H9 (cell line): Measurements from ENCODE around the gene NR1H2. TPM values are rescaled to one million over a fixed set of nuclear protein-coding genes. Genes with fewer than 3 reads are reported as not detected.

Source experiments
- DNase-seq: peaks from one replicate; pipeline ENCODE4 v3.0.0-alpha.2; 2017
- H2AFZ ChIP-seq: one replicate; pipeline ENCODE4 v1.6.1; 2013; ENCODE audit warnings: mild to moderate bottlenecking, low read length, control low read depth, moderate library complexity
- H2AK5ac ChIP-seq: 2 replicates; pipeline ENCODE4 v1.6.1; 2013; ENCODE audit warnings: low read length, control low read depth, mixed read lengths; ENCODE audit not compliant: insufficient read length
- H2BK120ac ChIP-seq: one replicate; pipeline ENCODE4 v1.6.1; 2013; ENCODE audit warnings: low read depth, mild to moderate bottlenecking, low read length, control low read depth, inconsistent platforms; ENCODE audit not compliant: poor library complexity, severe bottlenecking
- H2BK12ac ChIP-seq: 2 replicates; pipeline ENCODE4 v1.6.1; 2013; ENCODE audit warnings: low read length, control low read depth, mixed read lengths, low read depth; ENCODE audit not compliant: insufficient read length
- H2BK15ac ChIP-seq: 2 replicates; pipeline ENCODE4 v1.6.1; 2013; ENCODE audit warnings: low read depth, low read length, control low read depth
- H2BK20ac ChIP-seq: one replicate; pipeline ENCODE4 v1.6.1; 2013; ENCODE audit warnings: low read depth, mild to moderate bottlenecking, low read length, control low read depth, inconsistent platforms; ENCODE audit not compliant: poor library complexity, severe bottlenecking
- H2BK5ac ChIP-seq: 2 replicates; pipeline ENCODE4 v1.6.1; 2013; ENCODE audit warnings: low read length, control low read depth, mixed read lengths; ENCODE audit not compliant: insufficient read length
- H3K14ac ChIP-seq: 2 replicates; pipeline ENCODE4 v1.6.1; 2013; ENCODE audit warnings: low read length, control low read depth; ENCODE audit not compliant: insufficient read depth
- H3K18ac ChIP-seq: 2 replicates; pipeline ENCODE4 v1.6.1; 2013; ENCODE audit warnings: low read depth, mild to moderate bottlenecking, mixed read lengths, low read length, control low read depth; ENCODE audit not compliant: insufficient read length
- H3K23ac ChIP-seq: 2 replicates; pipeline ENCODE4 v1.6.1; 2013; ENCODE audit warnings: low read length, control low read depth, mixed read lengths, low read depth; ENCODE audit not compliant: insufficient read length
- H3K23me2 ChIP-seq: 2 replicates; pipeline ENCODE4 v1.6.1; 2013; ENCODE audit warnings: low read depth, mild to moderate bottlenecking, mixed read lengths, low read length, control low read depth; ENCODE audit not compliant: insufficient read length, poor library complexity, severe bottlenecking
- H3K27ac ChIP-seq: 2 replicates; pipeline ENCODE4 v1.5.1; 2013; ENCODE audit warnings: low read length, control low read depth, mixed read lengths, low read depth; ENCODE audit not compliant: insufficient read length
- H3K27me3 ChIP-seq: 2 replicates; pipeline ENCODE4 v1.6.1; 2013; ENCODE audit warnings: low read length, control low read depth, inconsistent platforms; ENCODE audit not compliant: insufficient read depth
- H3K4ac ChIP-seq: 2 replicates; pipeline ENCODE4 v1.6.1; 2013; ENCODE audit warnings: low read depth, mild to moderate bottlenecking, control low read depth, inconsistent platforms, low read length, moderate library complexity
- H3K4me1 ChIP-seq: 2 replicates; pipeline ENCODE4 v1.6.1; 2013; ENCODE audit warnings: low read length, control low read depth, inconsistent platforms; ENCODE audit not compliant: insufficient read depth
- H3K4me2 ChIP-seq: 2 replicates; pipeline ENCODE4 v1.6.1; 2013; ENCODE audit warnings: low read length, control low read depth, mixed read lengths; ENCODE audit not compliant: insufficient read length, insufficient read depth
- H3K56ac ChIP-seq: 2 replicates; pipeline ENCODE4 v1.6.1; 2013; ENCODE audit warnings: low read depth, mild to moderate bottlenecking, mixed read lengths, low read length, control low read depth; ENCODE audit not compliant: insufficient read length
- H3K79me1 ChIP-seq: 2 replicates; pipeline ENCODE4 v1.6.1; 2013; ENCODE audit warnings: low read depth, mild to moderate bottlenecking, moderate library complexity, low read length, control low read depth, inconsistent platforms; ENCODE audit not compliant: insufficient read depth, poor library complexity, severe bottlenecking
- H3K79me2 ChIP-seq: 2 replicates; pipeline ENCODE4 v1.6.1; 2013; ENCODE audit warnings: low read length, control low read depth, inconsistent platforms; ENCODE audit not compliant: insufficient read depth
- H3K9ac ChIP-seq: 2 replicates; pipeline ENCODE4 v1.6.1; 2013; ENCODE audit warnings: low read length, control low read depth, mixed read lengths; ENCODE audit not compliant: insufficient read length; ENCODE audit errors: extremely low read depth
- H3K9me3 ChIP-seq: one replicate; pipeline ENCODE4 v1.6.1; 2013; ENCODE audit warnings: low read depth, low read length, inconsistent platforms; ENCODE audit not compliant: control insufficient read depth
- H3T11ph ChIP-seq: one replicate; pipeline ENCODE4 v1.6.1; 2013; ENCODE audit warnings: mild to moderate bottlenecking, low read length, control low read depth, inconsistent platforms
- H4K20me1 ChIP-seq: one replicate; pipeline ENCODE4 v1.6.1; 2013; ENCODE audit not compliant: control insufficient read depth, insufficient read length, insufficient read depth
- H4K5ac ChIP-seq: 2 replicates; pipeline ENCODE4 v1.6.1; 2013; ENCODE audit warnings: low read depth, mild to moderate bottlenecking, mixed read lengths, low read length, control low read depth; ENCODE audit not compliant: insufficient read length
- H4K8ac ChIP-seq: replicated peaks from 2 replicates; pipeline ENCODE4 v1.6.1; 2013; ENCODE audit warnings: low read length, control low read depth, mixed read lengths, low read depth; ENCODE audit not compliant: insufficient read length
- H4K91ac ChIP-seq: 2 replicates; pipeline ENCODE4 v1.6.1; 2013; ENCODE audit warnings: low read depth, mild to moderate bottlenecking, moderate library complexity, mixed read lengths, low read length, control low read depth; ENCODE audit not compliant: insufficient read length
- H3K27ac Mint-ChIP-seq, 3 experiments: 2 replicates in 2 of 3; 3 replicates in 1 of 3; pipeline ENCODE4 v1.8.0; 2020 to 2021; ENCODE audit warnings: mixed read lengths in 3 of 3, mild to moderate bottlenecking in 1 of 3, moderate library complexity in 1 of 3
- H3K27me3 Mint-ChIP-seq: 2 replicates; pipeline ENCODE4 v1.8.0; 2021; ENCODE audit warnings: low read depth, mild to moderate bottlenecking, moderate library complexity, mixed read lengths
- H3K36me3 Mint-ChIP-seq, 3 experiments: 2 replicates in 2 of 3; 3 replicates in 1 of 3; pipeline ENCODE4 v1.8.0; 2020 to 2021; ENCODE audit warnings: low read depth in 3 of 3, mixed read lengths in 3 of 3; ENCODE audit not compliant: insufficient read depth in 1 of 3
- H3K4me1 Mint-ChIP-seq, 2 experiments: 2 replicates each; pipeline ENCODE4 v1.8.0; 2020; ENCODE audit warnings: mixed read lengths in 2 of 2
- H3K4me3 Mint-ChIP-seq, 2 experiments: 2 replicates in 1 of 2; 3 replicates in 1 of 2; pipeline ENCODE4 v1.8.0; 2020 to 2021; ENCODE audit warnings: mild to moderate bottlenecking in 2 of 2, mixed read lengths in 2 of 2, moderate library complexity in 1 of 2
- H3K9me3 Mint-ChIP-seq, 2 experiments: 2 replicates in 1 of 2; 3 replicates in 1 of 2; pipeline ENCODE4 v1.8.0; 2020; ENCODE audit warnings: mild to moderate bottlenecking in 2 of 2, mixed read lengths in 2 of 2, moderate library complexity in 1 of 2
- WGBS: extraction: QIAGEN DNeasy Blood & Tissue Kit; methylation state at CpG from one replicate; pipeline ENCODE4 v1.1.7; 2013; ENCODE audit warnings: missing lambda C conversion rate, low lambda C conversion rate, mixed read lengths; ENCODE audit not compliant: insufficient read length; ENCODE audit errors: extremely low coverage; 5-methylcytosine and 5-hydroxymethylcytosine counted together
- total RNA-seq: library from RNA; stranded (reverse); gene quantifications from 2 replicates; pipeline ENCODE4 v1.2.1, GENCODE V29; 2021
- TF ChIP-seq, protein P1 (sequence below): fragments of 200-600 bp; sonication (generic); conservative IDR thresholded peaks from 3 replicates; pipeline ENCODE4 v1.8.0; 2021; ENCODE audit warnings: antibody characterized with exemption, mild to moderate bottlenecking

Gene NR1H2
- total RNA-seq, 1 experiment from 2014 or later: 33.2 TPM

DNA sequence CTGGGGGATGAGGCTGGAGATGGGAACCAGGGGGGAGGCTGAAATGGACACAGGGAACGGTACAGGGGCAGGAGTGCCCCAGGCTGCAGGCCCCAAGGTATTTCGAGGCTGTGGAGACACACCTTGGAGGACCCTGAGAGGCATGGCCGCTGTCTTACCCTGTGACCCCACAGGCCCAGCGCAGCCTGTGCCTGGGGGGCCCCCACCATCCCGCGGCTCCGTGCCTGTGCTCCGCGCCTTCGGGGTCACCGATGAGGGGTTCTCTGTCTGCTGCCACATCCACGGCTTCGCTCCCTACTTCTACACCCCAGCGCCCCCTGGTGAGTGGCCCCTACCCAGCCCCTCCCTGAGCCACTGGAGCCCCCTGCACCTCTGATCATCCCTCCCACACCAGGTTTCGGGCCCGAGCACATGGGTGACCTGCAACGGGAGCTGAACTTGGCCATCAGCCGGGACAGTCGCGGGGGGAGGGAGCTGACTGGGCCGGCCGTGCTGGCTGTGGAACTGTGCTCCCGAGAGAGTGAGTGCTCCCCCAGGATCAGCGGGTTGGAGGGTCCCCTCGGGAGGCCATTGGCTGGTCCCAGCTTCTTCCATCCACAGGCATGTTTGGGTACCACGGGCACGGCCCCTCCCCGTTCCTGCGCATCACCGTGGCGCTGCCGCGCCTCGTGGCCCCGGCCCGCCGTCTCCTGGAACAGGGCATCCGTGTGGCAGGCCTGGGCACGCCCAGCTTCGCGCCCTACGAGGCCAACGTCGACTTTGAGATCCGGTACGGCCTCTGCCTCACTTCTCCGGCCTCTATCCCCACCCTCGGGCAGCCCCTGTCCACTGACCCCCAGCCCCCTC, 25.6 kb downstream of the NR1H2 start:
- Histone ChIP-seq H3K79me1 (no peaks in the 10 kb centered on the region), H3K23ac (no peak overlapping the region), H3K4me1 (no peaks in the 10 kb centered on the region), H4K8ac (no peak overlapping the region), H2BK120ac (no peak overlapping the region), H3T11ph (no peak overlapping the region), H2AK5ac (no peak overlapping the region), H4K91ac (no peak overlapping the region), H4K20me1 (no peaks in the 10 kb centered on the region), H3K27ac (no peak overlapping the region), H3K18ac (no peak overlapping the region), H2BK12ac (no peak overlapping the region), H3K79me2 (no peaks in the 10 kb centered on the region), H3K4me2 (no peak overlapping the region), H2BK15ac (no peak overlapping the region), H3K14ac (no peak overlapping the region), H3K27me3 (no peaks in the 10 kb centered on the region), H3K9ac (no peak overlapping the region), H2BK20ac (no peak overlapping the region), H3K23me2 (no peaks in the 10 kb centered on the region), H3K56ac (no peak overlapping the region), H4K5ac (no peak overlapping the region), H2AFZ (no peak overlapping the region), H3K4ac (no peak overlapping the region), H2BK5ac (no peak overlapping the region), H3K9me3 (no peaks in the 10 kb centered on the region)
- DNase-seq: peak; percentile 33
- no peaks in the 10 kb centered on the region for H3K9me3 Mint-ChIP-seq
- peaks cover 32 to 61% (median 61%) of the 10 kb centered on the region in 3 experiments for H3K36me3 Mint-ChIP-seq
- TF ChIP-seq, protein P1, sequence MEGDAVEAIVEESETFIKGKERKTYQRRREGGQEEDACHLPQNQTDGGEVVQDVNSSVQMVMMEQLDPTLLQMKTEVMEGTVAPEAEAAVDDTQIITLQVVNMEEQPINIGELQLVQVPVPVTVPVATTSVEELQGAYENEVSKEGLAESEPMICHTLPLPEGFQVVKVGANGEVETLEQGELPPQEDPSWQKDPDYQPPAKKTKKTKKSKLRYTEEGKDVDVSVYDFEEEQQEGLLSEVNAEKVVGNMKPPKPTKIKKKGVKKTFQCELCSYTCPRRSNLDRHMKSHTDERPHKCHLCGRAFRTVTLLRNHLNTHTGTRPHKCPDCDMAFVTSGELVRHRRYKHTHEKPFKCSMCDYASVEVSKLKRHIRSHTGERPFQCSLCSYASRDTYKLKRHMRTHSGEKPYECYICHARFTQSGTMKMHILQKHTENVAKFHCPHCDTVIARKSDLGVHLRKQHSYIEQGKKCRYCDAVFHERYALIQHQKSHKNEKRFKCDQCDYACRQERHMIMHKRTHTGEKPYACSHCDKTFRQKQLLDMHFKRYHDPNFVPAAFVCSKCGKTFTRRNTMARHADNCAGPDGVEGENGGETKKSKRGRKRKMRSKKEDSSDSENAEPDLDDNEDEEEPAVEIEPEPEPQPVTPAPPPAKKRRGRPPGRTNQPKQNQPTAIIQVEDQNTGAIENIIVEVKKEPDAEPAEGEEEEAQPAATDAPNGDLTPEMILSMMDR: 0 out of 3 replicates have a peak, but pooled peaks have one; percentile 10
- H3K27me3 Mint-ChIP-seq: no peaks in the 10 kb centered on the region
- H3K27ac Mint-ChIP-seq: no peak overlapping the region
- H3K4me1 Mint-ChIP-seq: no peaks in the 10 kb centered on the region
- WGBS: no CpG with 5 or more reads among the region's 48 CpGs
- H3K4me3 Mint-ChIP-seq: no peak overlapping the region
